MG63 (cell line): Measurements from ENCODE around the gene TJAP1. TPM values are rescaled to one million over a fixed set of nuclear protein-coding genes. Genes with fewer than 3 reads are reported as not detected.

Experiments
- DNase-seq: peaks from one replicate; pipeline ENCODE4 v3.0.0-alpha.2; 2020
- H3K27me3 ChIP-seq: fragments of 250-450 bp; sonication (Bioruptor Pico); 2 replicates; pipeline ENCODE4 v1.5.1; 2020; ENCODE audit warnings: mild to moderate bottlenecking, moderate library complexity
- H3K36me3 ChIP-seq: fragments of 250-450 bp; sonication (Bioruptor Pico); 2 replicates; pipeline ENCODE4 v1.5.1; 2020; ENCODE audit warnings: mild to moderate bottlenecking, moderate library complexity
- H3K4me3 ChIP-seq: fragments of 250-450 bp; sonication (Bioruptor Pico); 2 replicates; pipeline ENCODE4 v1.5.1; 2020; ENCODE audit warnings: mild to moderate bottlenecking, moderate library complexity
- H3K9me3 ChIP-seq: fragments of 250-450 bp; sonication (Bioruptor Pico); 2 replicates; pipeline ENCODE4 v1.5.1; 2020; ENCODE audit warnings: mild to moderate bottlenecking, moderate library complexity
- total RNA-seq: library from RNA; depleted of rRNA; stranded (reverse); fragments of >200 nt; shearing (Covaris generic); gene quantifications from 2 replicates; pipeline ENCODE4 v1.2.3, GENCODE V29; 2014; ENCODE audit warnings: low replicate concordance

The TJAP1 gene
- total RNA-seq, 1 experiment from 2014 or later = 19.0 TPM

DNA sequence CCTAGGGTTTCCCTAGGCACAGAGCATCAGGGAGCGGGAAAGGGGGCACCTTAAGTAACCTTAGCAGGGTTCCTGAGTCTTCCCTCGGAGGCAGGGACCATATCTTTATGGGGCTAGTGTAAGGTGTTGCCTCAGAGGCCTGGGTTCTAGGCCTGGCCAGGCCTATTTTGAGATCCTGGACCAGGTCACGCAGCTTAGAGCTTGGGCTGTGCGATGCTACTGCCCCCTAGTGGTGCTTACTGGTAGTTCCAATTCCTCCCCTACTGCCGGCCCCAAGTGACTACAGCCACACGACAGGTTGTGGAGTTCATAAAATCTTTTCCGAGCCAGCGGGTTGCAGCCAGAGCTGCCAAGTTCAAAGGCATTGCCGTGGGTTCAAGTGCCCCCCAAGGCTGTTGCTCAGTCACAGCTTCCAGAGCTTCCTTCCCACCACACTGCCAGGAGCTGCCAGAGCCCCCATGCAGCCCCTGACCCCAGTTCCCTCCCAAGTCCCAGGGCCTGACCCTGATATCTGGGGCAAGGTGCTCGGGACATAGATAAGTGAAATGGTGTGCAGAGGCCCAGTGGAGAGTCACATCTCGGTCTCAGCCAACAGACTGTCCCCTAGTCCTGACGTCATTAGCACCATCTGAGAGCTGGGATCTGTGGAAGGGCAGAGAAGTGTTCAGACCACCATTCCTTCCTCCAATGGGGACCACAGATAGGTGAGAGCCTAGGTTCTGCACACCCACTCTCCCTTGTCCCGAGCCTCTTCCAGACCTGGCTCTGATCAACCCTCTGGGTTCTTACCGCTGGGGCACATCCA, 29.5 kb downstream of the TJAP1 start:
- Histone ChIP-seq H3K4me3 (no peak overlapping the region), H3K36me3 (no peaks in the 10 kb centered on the region), H3K9me3 (no peaks in the 10 kb centered on the region), H3K27me3 (no peaks in the 10 kb centered on the region)
- peak; percentile 39 for DNase-seq

GRCh38 chr6:43508481-43509141, 31.2 kb downstream of the TJAP1 start:
- no peak for DNase-seq
- H3K27me3 ChIP-seq = no peaks in the 10 kb centered on the region
- H3K9me3 ChIP-seq = no peaks in the 10 kb centered on the region
- H3K36me3 ChIP-seq = no peaks in the 10 kb centered on the region; the same call in 1 of the 2 replicates
- H3K4me3 ChIP-seq = no peak overlapping the region

- no peak for DNase-seq
- no peaks in the 10 kb centered on the region; the same call in 1 of the 2 replicates for H3K36me3 ChIP-seq
Measured at GRCh38 chr6:43509142-43509983, 32.0 kb downstream of the TJAP1 start.

GRCh38 chr6:43509984-43510826, 32.8 kb downstream of the TJAP1 start, which contains the start of gene LRRC73:
Gene LRRC73 (minus strand): TSS chr6:43510346. CDS start chr6:43509785, 561 bp downstream.
- Histone ChIP-seq H3K9me3 (no peaks in the 10 kb centered on the region), H3K4me3 (peak within 1 kb of the TSS; percentile 52), H3K27me3 (no peaks in the 10 kb centered on the region), H3K36me3 (no peaks in the 10 kb centered on the region; the same call in 1 of the 2 replicates)
- DNase-seq = peak; percentile 75

More at GRCh38 chr6:43509142-43509983, 32.0 kb downstream of the TJAP1 start:
- H3K9me3 ChIP-seq = no peaks in the 10 kb centered on the region
- no peaks in the 10 kb centered on the region for H3K27me3 ChIP-seq
- no peak overlapping the region; the same call in 1 of the 2 replicates for H3K4me3 ChIP-seq

- H3K36me3 ChIP-seq = peaks cover 3% of the 10 kb centered on the region
- H3K9me3 ChIP-seq = no peaks in the 10 kb centered on the region
- H3K27me3 ChIP-seq = no peaks in the 10 kb centered on the region
- no peak for DNase-seq
- no peak overlapping the region for H3K4me3 ChIP-seq
Measured at GRCh38 chr6:43510827-43511163, 33.4 kb downstream of the TJAP1 start.

- Histone ChIP-seq H3K9me3 (no peaks in the 10 kb centered on the region), H3K27me3 (no peaks in the 10 kb centered on the region), H3K4me3 (no peak overlapping the region), H3K36me3 (peaks cover 4% of the 10 kb centered on the region)
- no peak for DNase-seq
Measured at GRCh38 chr6:43511824-43512415, 34.5 kb downstream of the TJAP1 start.

DNA sequence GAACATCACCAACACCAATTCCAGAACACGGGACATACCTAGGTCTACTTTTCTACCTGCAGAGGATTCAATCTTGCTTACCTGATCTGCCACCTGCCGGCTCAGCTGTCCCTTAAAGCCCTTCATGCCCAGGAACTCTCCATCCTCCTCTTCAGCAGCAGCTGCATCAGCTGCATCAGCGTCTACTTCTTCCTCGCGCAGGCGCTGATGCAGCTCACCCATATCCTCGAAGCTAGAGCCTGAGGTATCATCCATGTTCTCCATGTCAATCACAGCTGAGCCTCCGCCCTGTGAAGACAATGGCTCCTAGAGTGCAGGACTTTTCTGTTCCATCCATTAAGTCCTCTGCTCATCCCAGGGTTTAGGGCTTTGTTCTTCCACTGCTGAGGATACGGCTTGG, 38.4 kb downstream of the TJAP1 start:
- no peak for DNase-seq
- H3K4me3 ChIP-seq = peak overlapping the region; percentile 98
- peaks cover 24% of the 10 kb centered on the region for H3K36me3 ChIP-seq
- H3K9me3 ChIP-seq = no peaks in the 10 kb centered on the region
- H3K27me3 ChIP-seq = no peaks in the 10 kb centered on the region

- H3K36me3 ChIP-seq = peaks cover 29% of the 10 kb centered on the region
Measured at GRCh38 chr6:43516367-43516696, 39.0 kb downstream of the TJAP1 start.

DNA sequence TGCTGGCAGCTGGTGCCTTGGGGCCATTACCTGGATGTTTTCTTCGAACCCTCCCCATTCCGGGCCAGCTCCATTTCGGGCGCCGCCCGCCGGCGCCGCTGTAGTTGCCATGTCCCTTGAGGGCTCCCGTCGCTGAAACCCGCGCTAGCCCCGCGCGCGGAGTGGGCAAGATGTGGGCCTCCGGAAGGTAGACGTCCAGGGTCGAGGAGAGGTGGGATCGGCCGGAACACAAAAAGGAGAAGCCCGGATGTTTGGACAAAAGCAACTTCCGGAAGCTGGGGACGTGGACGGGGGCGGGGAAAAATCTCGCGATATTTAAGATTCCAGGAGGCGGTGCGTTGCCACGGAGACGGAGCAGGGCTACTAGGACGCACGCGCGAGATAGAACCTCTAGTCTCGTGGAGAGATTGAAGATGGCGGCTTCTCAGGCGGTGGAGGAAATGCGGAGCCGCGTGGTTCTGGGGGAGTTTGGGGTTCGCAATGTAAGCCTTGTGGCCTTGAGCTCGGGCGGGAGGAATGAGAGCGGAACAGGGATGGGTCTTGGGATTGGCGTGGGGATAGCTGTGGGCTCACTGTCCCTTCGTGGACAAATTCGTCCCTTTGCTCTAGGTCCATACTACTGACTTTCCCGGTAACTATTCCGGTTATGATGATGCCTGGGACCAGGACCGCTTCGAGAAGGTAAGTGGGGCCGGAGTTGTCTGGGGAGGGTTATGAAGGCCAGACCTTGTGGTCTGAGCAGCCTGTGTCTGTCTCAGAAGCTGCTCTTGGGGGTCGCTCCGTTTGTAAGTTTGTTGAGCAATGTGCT, 39.5 kb downstream of the TJAP1 start, which contains the start of the genes POLR1C and YIPF3:
Gene POLR1C, plus strand, starts transcription at position 393 of the 808 bp plus-strand sequence. Its CDS starts 21 bp downstream, at position 414.
Gene YIPF3, minus strand, starts transcription at position 230 of the 808 bp plus-strand sequence. Its CDS starts 119 bp downstream, at position 111.
- peak within 1 kb of the TSS; percentile 98 for H3K4me3 ChIP-seq
- DNase-seq = peak; percentile 90
- H3K27me3 ChIP-seq = no peaks in the 10 kb centered on the region
- H3K9me3 ChIP-seq = no peaks in the 10 kb centered on the region
- peaks cover 34% of the 10 kb centered on the region for H3K36me3 ChIP-seq

More at GRCh38 chr6:43516367-43516696, 39.0 kb downstream of the TJAP1 start:
- H3K4me3 ChIP-seq = peak overlapping the region; percentile 98
- DNase-seq = no peak
- H3K27me3 ChIP-seq = no peaks in the 10 kb centered on the region
- no peaks in the 10 kb centered on the region for H3K9me3 ChIP-seq

GRCh38 chr6:43517505-43518357, 40.4 kb downstream of the TJAP1 start:
- Histone ChIP-seq H3K4me3 (peak overlapping the region; percentile 98), H3K9me3 (no peaks in the 10 kb centered on the region), H3K36me3 (peaks cover 43% of the 10 kb centered on the region), H3K27me3 (no peaks in the 10 kb centered on the region)
- no peak for DNase-seq

- no peak for DNase-seq
- Histone ChIP-seq H3K9me3 (no peaks in the 10 kb centered on the region), H3K27me3 (no peaks in the 10 kb centered on the region), H3K4me3 (no peak overlapping the region), H3K36me3 (peaks cover 55% of the 10 kb centered on the region)
Measured at GRCh38 chr6:43520097-43520496, 42.7 kb downstream of the TJAP1 start.

GRCh38 chr6:43521836-43522235, 44.5 kb downstream of the TJAP1 start:
- DNase-seq = no peak
- Histone ChIP-seq H3K4me3 (no peak overlapping the region), H3K9me3 (no peaks in the 10 kb centered on the region), H3K27me3 (no peaks in the 10 kb centered on the region), H3K36me3 (peaks cover 64% of the 10 kb centered on the region)

- peaks cover 68% of the 10 kb centered on the region for H3K36me3 ChIP-seq
Measured at GRCh38 chr6:43522547-43523261, 45.3 kb downstream of the TJAP1 start.

GRCh38 chr6:43523284-43523683, 45.9 kb downstream of the TJAP1 start:
- no peak overlapping the region for H3K4me3 ChIP-seq
- H3K9me3 ChIP-seq = no peaks in the 10 kb centered on the region
- peaks cover 73% of the 10 kb centered on the region for H3K36me3 ChIP-seq
- no peaks in the 10 kb centered on the region for H3K27me3 ChIP-seq
- DNase-seq = no peak

More at GRCh38 chr6:43522547-43523261, 45.3 kb downstream of the TJAP1 start:
- H3K9me3 ChIP-seq = no peaks in the 10 kb centered on the region
- DNase-seq = no peak
- H3K27me3 ChIP-seq = no peaks in the 10 kb centered on the region
- H3K4me3 ChIP-seq = no peak overlapping the region
